Fibroblast of villous mesenchyme (primary cell): ENCODE data around the gene CSTPP1. TPM values are rescaled to one million over a fixed set of nuclear protein-coding genes. Genes with fewer than 3 reads are reported as not detected.
"Not testable (repeated sequence)": the region's sequence is repeated elsewhere in the genome, so short reads cannot be mapped to it uniquely, and the experiment has no call there.

ENCODE experiments used
- DNase-seq: peaks from one replicate; pipeline ENCODE4 v3.0.0-alpha.2; 2010; ENCODE audit warnings: low read depth
- H3K4me3 ChIP-seq: 2 replicates; pipeline ENCODE4 v1.5.1; 2011; ENCODE audit warnings: low read depth, mild to moderate bottlenecking, low read length
- CTCF ChIP-seq: IDR thresholded peaks from 2 replicates; pipeline ENCODE4 v1.5.1; 2012; ENCODE audit warnings: low read depth, mild to moderate bottlenecking, low read length; ENCODE audit not compliant: insufficient read depth
- total RNA-seq: library from RNA; depleted of rRNA; stranded (reverse); fragments of >200 nt; gene quantifications from 2 replicates; pipeline ENCODE4 v1.2.3, GENCODE V29; 2012

CSTPP1 gene
- total RNA-seq, 1 donor: 30.2 TPM

GRCh38 chr11:46952553-46952952, 16.0 kb downstream of the CSTPP1 start:
- no peak overlapping the region for H3K4me3 ChIP-seq
- DNase-seq: no peak
- no peak for TF ChIP-seq CTCF

GRCh38 chr11:46953093-46953492, 16.5 kb downstream of the CSTPP1 start:
- TF ChIP-seq CTCF: no peak
- no peak overlapping the region for H3K4me3 ChIP-seq
- no peak for DNase-seq

GRCh38 chr11:46958777-46959176, 22.2 kb downstream of the CSTPP1 start:
- TF ChIP-seq CTCF: no peak
- H3K4me3 ChIP-seq: no peak overlapping the region
- no peak for DNase-seq

- no peak overlapping the region for H3K4me3 ChIP-seq
- no peak for TF ChIP-seq CTCF
- no peak for DNase-seq
Measured at GRCh38 chr11:46961041-46961440, 24.5 kb downstream of the CSTPP1 start.

GRCh38 chr11:46961886-46962285, 25.3 kb downstream of the CSTPP1 start:
- not testable (repeated sequence) for DNase-seq, H3K4me3 ChIP-seq

- TF ChIP-seq CTCF: no peak
- no peak for DNase-seq
- no peak overlapping the region for H3K4me3 ChIP-seq
Measured at GRCh38 chr11:46963844-46964243, 27.3 kb downstream of the CSTPP1 start.

- TF ChIP-seq CTCF: no peak
- H3K4me3 ChIP-seq: no peak overlapping the region
- no peak for DNase-seq
Measured at GRCh38 chr11:46966773-46967172, 30.2 kb downstream of the CSTPP1 start.
